OCI-M1 (cell line): ENCODE measurements around the gene PDE7B.

Source experiments
- DNase-seq: peaks from one replicate; lab custom pipeline; 2025; lab: John Stamatoyannopoulos, UW

The PDE7B gene

GRCh38 chr6:136033416-136033815, 181.9 kb downstream of the PDE7B start:
- no peak for DNase-seq

- no peak for DNase-seq
Measured at GRCh38 chr6:136034422-136034821, 182.9 kb downstream of the PDE7B start.

GRCh38 chr6:136035378-136036070, 184.0 kb downstream of the PDE7B start:
- peak; percentile 24 for DNase-seq

GRCh38 chr6:136036071-136036380, 184.5 kb downstream of the PDE7B start:
- no peak for DNase-seq

GRCh38 chr6:136036601-136037000, 185.1 kb downstream of the PDE7B start:
- no peak for DNase-seq

GRCh38 chr6:136037242-136037875, 185.9 kb downstream of the PDE7B start:
- DNase-seq: no peak

- no peak for DNase-seq
Measured at GRCh38 chr6:136037876-136038460, 186.5 kb downstream of the PDE7B start.

GRCh38 chr6:136038531-136038930, 187.0 kb downstream of the PDE7B start:
- no peak for DNase-seq

GRCh38 chr6:136039185-136039584, 187.7 kb downstream of the PDE7B start:
- DNase-seq: no peak

- no peak for DNase-seq
Measured at GRCh38 chr6:136050475-136050874, 199.0 kb downstream of the PDE7B start.

- no peak for DNase-seq
Measured at GRCh38 chr6:136051140-136051775, 199.8 kb downstream of the PDE7B start.

- DNase-seq: no peak
Measured at GRCh38 chr6:136052031-136052430, 200.5 kb downstream of the PDE7B start.

GRCh38 chr6:136058852-136059251, 207.4 kb downstream of the PDE7B start:
- DNase-seq: no peak

- no peak for DNase-seq
Measured at GRCh38 chr6:136059308-136059707, 207.8 kb downstream of the PDE7B start.

- no peak for DNase-seq
Measured at GRCh38 chr6:136060052-136060451, 208.6 kb downstream of the PDE7B start.

- DNase-seq: no peak
Measured at GRCh38 chr6:136060759-136061158, 209.3 kb downstream of the PDE7B start.

- DNase-seq: no peak
Measured at GRCh38 chr6:136061701-136062100, 210.2 kb downstream of the PDE7B start.

GRCh38 chr6:136063096-136063495, 211.6 kb downstream of the PDE7B start:
- DNase-seq: no peak

GRCh38 chr6:136066005-136066404, 214.5 kb downstream of the PDE7B start:
- DNase-seq: no peak

- no peak for DNase-seq
Measured at GRCh38 chr6:136067731-136068341, 216.3 kb downstream of the PDE7B start.

- DNase-seq: no peak
Measured at GRCh38 chr6:136069119-136069518, 217.6 kb downstream of the PDE7B start.

GRCh38 chr6:136070815-136071214, 219.3 kb downstream of the PDE7B start:
- no peak for DNase-seq

GRCh38 chr6:136072691-136073090, 221.2 kb downstream of the PDE7B start:
- no peak for DNase-seq
